AG09319 (cell line): ENCODE results near the gene TAGLN2.
"Not testable (repeated sequence)": the region's sequence is repeated elsewhere in the genome, so short reads cannot be mapped to it uniquely, and the experiment has no call there.

ENCODE experiments used
- DNase-seq: peaks from one replicate; pipeline ENCODE4 v3.0.0-alpha.2; 2010; ENCODE audit warnings: low read depth; ENCODE audit errors: extremely low read depth
- CTCF ChIP-seq: IDR thresholded peaks from 2 replicates; pipeline ENCODE4 v1.5.1; 2011; ENCODE audit warnings: low read depth, mild to moderate bottlenecking, inconsistent platforms, low read length, moderate library complexity

The TAGLN2 gene

GRCh38 chr1:159900755-159901360, 24.4 kb downstream of the TAGLN2 start:
- TF ChIP-seq CTCF = no peak
- no peak for DNase-seq

DNA sequence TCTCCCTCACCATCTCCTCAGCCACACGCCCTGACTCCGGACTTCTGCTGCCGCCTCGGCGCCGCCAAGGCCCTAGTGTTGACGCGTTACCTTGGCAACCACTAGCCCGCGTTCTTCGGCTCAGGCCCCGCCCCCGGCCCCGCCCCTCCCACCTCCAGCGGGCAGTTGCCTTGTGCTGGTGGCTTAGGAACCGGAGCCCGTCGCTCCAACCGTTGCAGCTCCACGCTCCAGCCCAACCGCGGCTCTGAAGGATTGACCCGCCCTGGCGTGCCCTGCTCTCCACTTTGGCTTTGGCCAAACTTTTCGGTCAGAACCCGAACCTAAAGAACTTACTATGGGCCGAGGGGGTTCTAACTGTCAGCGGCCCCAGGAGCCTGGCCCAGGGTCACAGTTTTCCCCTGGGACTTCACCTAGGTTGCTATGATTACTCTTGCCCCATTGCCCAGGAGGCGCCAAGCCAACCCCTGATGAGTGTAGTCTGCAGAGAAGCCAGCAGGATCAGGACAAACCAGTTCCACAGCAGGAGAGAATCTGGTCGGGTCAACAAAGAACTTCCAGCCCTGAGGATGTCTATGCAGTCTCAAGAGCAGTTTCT, 25.1 kb downstream of the TAGLN2 start, which contains the start of gene CFAP45:
Gene CFAP45 (minus strand): TSS at position 80 of the 595 bp plus-strand sequence. CDS start 67 bp downstream, at position 13.
- DNase-seq = no peak
- no peak for TF ChIP-seq CTCF

DNA sequence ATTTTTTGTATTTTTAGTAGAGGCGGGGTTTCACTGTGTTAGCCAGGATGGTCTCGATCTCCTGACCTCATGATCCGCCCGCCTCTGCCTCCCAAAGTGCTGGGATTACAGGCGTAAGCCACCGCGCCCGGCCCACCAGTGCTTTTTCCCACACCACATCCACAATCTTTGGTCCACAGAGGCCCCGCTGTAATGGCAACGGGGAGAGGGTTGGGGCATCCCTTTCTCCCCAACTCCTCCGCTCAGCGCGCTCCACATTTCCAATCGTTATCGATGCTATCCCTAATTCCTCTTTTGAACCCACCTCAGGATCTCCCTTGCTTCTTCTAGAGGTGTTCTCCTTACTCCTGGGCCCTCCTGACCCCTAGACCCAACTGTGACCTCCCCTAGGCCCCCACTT, 25.7 kb downstream of the TAGLN2 start:
- DNase-seq = not testable (repeated sequence)

DNA sequence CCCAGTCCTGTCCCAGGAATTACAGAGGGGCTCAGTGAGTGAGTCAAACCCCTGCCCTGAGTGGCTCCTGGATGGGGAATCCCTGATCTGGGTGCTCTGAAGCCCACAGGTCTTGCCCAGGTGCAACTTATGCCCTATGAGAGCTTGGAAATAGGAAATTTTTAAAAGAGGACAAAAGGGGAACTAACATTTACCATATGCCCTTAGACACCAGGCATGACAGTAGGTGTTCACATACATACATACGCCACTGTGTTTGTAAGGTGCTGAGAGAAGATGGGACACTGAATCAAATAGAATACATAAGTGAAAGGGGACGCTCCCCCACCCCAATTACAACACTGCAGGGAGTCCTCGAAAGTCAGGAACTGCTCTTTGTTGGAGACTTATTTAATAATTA, 26.8 kb downstream of the TAGLN2 start:
- TF ChIP-seq CTCF = no peak
- no peak for DNase-seq

DNA sequence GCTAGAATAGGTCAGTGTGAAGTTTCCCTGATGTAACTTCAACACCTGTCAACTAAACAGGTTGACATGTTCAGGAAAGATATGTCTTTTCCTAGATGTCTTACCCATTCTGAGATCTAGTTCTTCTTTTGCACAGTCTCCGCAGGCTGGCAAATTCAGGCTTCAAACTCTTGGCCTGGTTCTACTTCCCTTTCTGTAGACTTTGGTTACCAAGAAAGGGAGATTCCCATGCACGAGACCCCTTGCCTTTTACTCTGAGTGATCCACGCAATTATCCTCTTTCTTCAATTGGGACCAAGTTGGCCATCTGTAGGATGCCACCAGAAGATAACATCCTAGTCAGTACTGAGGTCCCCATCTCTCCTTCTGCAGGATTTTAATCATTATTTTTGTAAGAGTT, 27.3 kb downstream of the TAGLN2 start:
- no peak for TF ChIP-seq CTCF

DNA sequence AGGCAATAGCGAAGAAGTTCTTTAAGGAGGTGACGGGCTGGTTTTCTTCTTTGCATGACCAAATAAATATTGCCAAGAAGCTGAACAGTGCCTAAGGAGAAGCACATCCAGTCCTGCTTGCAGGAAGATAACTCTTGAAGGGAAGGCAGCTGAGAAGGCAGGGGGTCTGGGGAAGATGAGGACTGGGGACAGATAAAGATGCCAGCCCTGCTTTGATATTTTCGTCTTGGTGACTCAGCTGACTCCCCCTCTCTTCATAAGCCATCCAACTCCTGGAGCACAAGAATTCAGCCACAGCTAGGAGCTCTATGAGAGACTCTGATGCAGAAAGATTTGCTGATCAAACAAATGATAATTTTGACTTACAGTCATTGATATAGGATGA, 28.8 kb downstream of the TAGLN2 start:
- TF ChIP-seq CTCF = no peak
- DNase-seq = no peak

More for the DNA sequence above, 27.3 kb downstream of the TAGLN2 start:
- DNase-seq = no peak

DNA sequence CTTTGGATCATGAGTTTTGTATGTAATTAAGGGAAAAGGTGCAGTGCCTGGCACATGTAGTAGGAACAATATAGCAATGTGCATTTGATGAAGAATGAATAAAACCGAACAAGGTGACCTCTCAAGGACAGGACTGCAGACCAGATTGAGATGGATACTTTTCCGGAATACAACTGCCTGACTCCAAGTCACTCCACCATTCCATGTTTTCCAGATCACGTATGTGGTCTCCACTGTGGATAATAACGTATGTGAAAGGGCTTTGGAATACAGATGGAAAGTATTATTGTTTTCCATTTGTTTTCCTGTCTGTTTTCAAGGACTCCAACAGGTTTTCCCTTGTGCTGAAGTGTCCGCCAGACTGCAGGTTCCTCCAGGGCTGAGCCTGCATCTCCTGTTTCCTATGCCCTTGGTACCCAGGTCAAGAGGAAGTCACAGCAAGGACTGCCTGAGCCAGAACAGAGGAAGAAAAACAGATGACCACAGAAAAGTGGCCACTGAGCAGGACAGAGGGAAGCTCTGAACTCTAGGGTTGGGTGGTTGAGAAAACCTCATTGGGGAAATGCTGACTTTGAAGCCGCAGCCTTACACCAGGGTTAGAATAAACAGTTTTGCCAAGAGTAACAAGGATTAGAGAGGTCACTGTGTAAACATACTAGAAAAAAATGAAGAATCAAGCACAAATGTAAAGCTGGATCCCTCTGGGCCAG, 29.3 kb downstream of the TAGLN2 start:
- DNase-seq = no peak
- TF ChIP-seq CTCF = no peak
